ENCODE results near the gene RALGDS. TPM values are rescaled to one million over a fixed set of nuclear protein-coding genes. Genes with fewer than 3 reads are reported as not detected.
"Not testable (repeated sequence)": the region's sequence is repeated elsewhere in the genome, so short reads cannot be mapped to it uniquely, and the experiment has no call there.

Gene RALGDS
- total RNA-seq, 2 donors from 2014 or later = 24.2 to 39.7 TPM

GRCh38 chr9:133071484-133072150, 49.4 kb downstream of the RALGDS start:
- Histone ChIP-seq H3K9me3 (no peaks in the 10 kb centered on the region), H3K27me3 (no peaks in the 10 kb centered on the region), H3K36me3 (no peaks in the 10 kb centered on the region), H3K27ac (no peak overlapping the region), H3K4me3 (no peak overlapping the region), H3K4me1 (no peaks in the 10 kb centered on the region), H3K9ac (ENCODE audit: low read depth in 2 of 2, low read length in 2 of 2) (no peak overlapping the region)
- no peak for TF ChIP-seq CTCF (IDR thresholded peaks at IDR 0.05)
- DNase-seq = no peak
- intact Hi-C loops (cut with DNase I) = no loop called here

GRCh38 chr9:133070985-133071384, 50.1 kb downstream of the RALGDS start:
- intact Hi-C loops (cut with DNase I); DNase-seq; H3K27me3 ChIP-seq: not testable (repeated sequence)

GRCh38 chr9:133070500-133070961, 50.5 kb downstream of the RALGDS start:
- H3K36me3 ChIP-seq; DNase-seq; H3K4me3 ChIP-seq; H3K9ac ChIP-seq (ENCODE audit: low read depth in 2 of 2, low read length in 2 of 2); H3K9me3 ChIP-seq; H3K27me3 ChIP-seq; H3K4me1 ChIP-seq; intact Hi-C loops (cut with DNase I); H3K27ac ChIP-seq: not testable (repeated sequence)

More at GRCh38 chr9:133070985-133071384, 50.1 kb downstream of the RALGDS start:
- not testable (repeated sequence) for H3K36me3 ChIP-seq; H3K9ac ChIP-seq (ENCODE audit: low read depth in 2 of 2, low read length in 2 of 2); H3K4me3 ChIP-seq; H3K9me3 ChIP-seq; H3K4me1 ChIP-seq; H3K27ac ChIP-seq

- H3K27me3 ChIP-seq; H3K4me3 ChIP-seq; H3K9ac ChIP-seq (ENCODE audit: low read depth in 2 of 2, low read length in 2 of 2); H3K4me1 ChIP-seq; intact Hi-C loops (cut with DNase I); H3K9me3 ChIP-seq; H3K36me3 ChIP-seq; H3K27ac ChIP-seq; DNase-seq: not testable (repeated sequence)
These were observed 52.6 kb downstream of the RALGDS start for GRCh38 chr9:133068431-133068830.

GRCh38 chr9:133067813-133068212, 53.2 kb downstream of the RALGDS start:
- Histone ChIP-seq H3K4me3 (no peak overlapping the region), H3K36me3 (no peaks in the 10 kb centered on the region), H3K9me3 (no peaks in the 10 kb centered on the region), H3K27me3 (no peaks in the 10 kb centered on the region), H3K27ac (no peak overlapping the region), H3K4me1 (no peaks in the 10 kb centered on the region), H3K9ac (ENCODE audit: low read depth in 2 of 2, low read length in 2 of 2) (no peak overlapping the region)
- no peak for DNase-seq
- intact Hi-C loops (cut with DNase I) = no loop called here
- no peak for TF ChIP-seq CTCF (IDR thresholded peaks at IDR 0.05)

GRCh38 chr9:133067006-133067405, 54.0 kb downstream of the RALGDS start:
- H3K36me3 ChIP-seq = no peaks in the 10 kb centered on the region
- intact Hi-C loops (cut with DNase I) = no loop called here
- H3K9me3 ChIP-seq = no peaks in the 10 kb centered on the region
- H3K9ac ChIP-seq (ENCODE audit: low read depth in 2 of 2, low read length in 2 of 2) = no peak overlapping the region
- no peaks in the 10 kb centered on the region for H3K4me1 ChIP-seq
- no peak for DNase-seq
- no peak overlapping the region for H3K4me3 ChIP-seq
- no peaks in the 10 kb centered on the region for H3K27me3 ChIP-seq
- TF ChIP-seq CTCF (IDR thresholded peaks at IDR 0.05) = no peak
- no peak overlapping the region for H3K27ac ChIP-seq

GRCh38 chr9:133066181-133066983, 54.7 kb downstream of the RALGDS start:
- H3K27me3 ChIP-seq = no peaks in the 10 kb centered on the region
- no peak for TF ChIP-seq CTCF (IDR thresholded peaks at IDR 0.05)
- no peaks in the 10 kb centered on the region for H3K36me3 ChIP-seq
- no peaks in the 10 kb centered on the region for H3K9me3 ChIP-seq
- no peaks in the 10 kb centered on the region for H3K4me1 ChIP-seq
- H3K9ac ChIP-seq (ENCODE audit: low read depth in 2 of 2, low read length in 2 of 2) = no peak overlapping the region
- no peak overlapping the region for H3K4me3 ChIP-seq
- H3K27ac ChIP-seq = no peak overlapping the region
- DNase-seq = no peak
- intact Hi-C loops (cut with DNase I) = no loop called here
